GM12892 (cell line): Measurements from ENCODE around the gene ZNF483.

Experiments used
- POLR2A ChIP-seq: IDR thresholded peaks from 2 replicates; pipeline ENCODE4 v1.6.1; 2011; ENCODE audit warnings: low read depth, low read length, control low read depth
- POLR2AphosphoS5 ChIP-seq: IDR thresholded peaks from 2 replicates; pipeline ENCODE4 v1.6.1; 2011; ENCODE audit warnings: low read depth, low read length, control low read depth

DNA sequence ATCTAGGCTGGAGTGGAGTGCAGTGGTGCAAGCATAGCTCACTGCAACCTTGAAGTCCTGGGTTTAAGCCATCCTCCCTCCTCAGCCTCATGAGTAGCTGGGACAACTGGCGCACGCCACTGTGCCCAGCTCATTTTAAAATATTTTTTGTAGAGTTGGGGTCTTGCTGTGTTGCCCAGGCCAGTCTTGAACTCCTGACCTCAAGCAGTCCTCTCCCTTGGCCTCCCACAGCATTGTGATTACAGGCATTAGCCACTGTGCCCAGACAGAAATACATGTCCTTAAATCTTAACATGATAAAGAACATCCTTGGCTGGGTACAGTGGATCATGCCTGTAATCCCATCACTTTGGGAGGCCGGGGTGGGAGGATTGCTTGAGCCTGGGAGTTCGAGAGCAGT is 6.7 kb downstream of the ZNF483 start:
- TF ChIP-seq POLR2A: no peak
- no peak for TF ChIP-seq POLR2AphosphoS5
